HG02588 (cell line): ENCODE results near the gene ATP1B2.
"Not testable (repeated sequence)": the region's sequence is repeated elsewhere in the genome, so short reads cannot be mapped to it uniquely, and the experiment has no call there.

Source experiments
- ATAC-seq: cut with Tn5 transposase; IDR thresholded peaks from one replicate; pipeline ENCODE4 v1.9.1; 2021; ENCODE audit warnings: mild to moderate bottlenecking, moderate library complexity; ENCODE audit not compliant: unreplicated experiment

ATP1B2 gene

GRCh38 chr17:7634384-7634783 lies 16.3 kb upstream of the ATP1B2 start:
- no peak for ATAC-seq

GRCh38 chr17:7636163-7636562 lies 14.6 kb upstream of the ATP1B2 start:
- ATAC-seq: no peak

- ATAC-seq: no peak
Observed at GRCh38 chr17:7640783-7641182, 9.9 kb upstream of the ATP1B2 start.

GRCh38 chr17:7641635-7642034 lies 9.1 kb upstream of the ATP1B2 start:
- not testable (repeated sequence) for ATAC-seq

- no peak for ATAC-seq
Observed at GRCh38 chr17:7644775-7645174, 6.0 kb upstream of the ATP1B2 start.

GRCh38 chr17:7646457-7646856 lies 4.3 kb upstream of the ATP1B2 start:
- ATAC-seq: no peak

GRCh38 chr17:7647018-7647417 lies 3.7 kb upstream of the ATP1B2 start:
- no peak for ATAC-seq

GRCh38 chr17:7651097-7651664 lies 455 bp downstream of the ATP1B2 start:
- ATAC-seq: no peak

GRCh38 chr17:7651665-7652387 lies 1.1 kb downstream of the ATP1B2 start:
- no peak for ATAC-seq

- no peak for ATAC-seq
Observed at GRCh38 chr17:7652388-7653356, 1.9 kb downstream of the ATP1B2 start.

- ATAC-seq: no peak
Observed at GRCh38 chr17:7654832-7655540, 4.3 kb downstream of the ATP1B2 start.

- ATAC-seq: no peak
Observed at GRCh38 chr17:7655541-7655840, 4.8 kb downstream of the ATP1B2 start.

- ATAC-seq: no peak
Observed at GRCh38 chr17:7656958-7657609, 6.4 kb downstream of the ATP1B2 start.

- ATAC-seq: no peak
Observed at GRCh38 chr17:7667656-7668406, 17.1 kb downstream of the ATP1B2 start.

- ATAC-seq: no peak
Observed at GRCh38 chr17:7668482-7668881, 17.8 kb downstream of the ATP1B2 start.

GRCh38 chr17:7673239-7673638 lies 22.5 kb downstream of the ATP1B2 start:
- ATAC-seq: no peak

- no peak for ATAC-seq
Observed at GRCh38 chr17:7674934-7675333, 24.2 kb downstream of the ATP1B2 start.

- ATAC-seq: no peak
Observed at GRCh38 chr17:7676533-7676932, 25.8 kb downstream of the ATP1B2 start.

GRCh38 chr17:7677388-7678067 lies 26.8 kb downstream of the ATP1B2 start:
- no peak for ATAC-seq
